Measurements from ENCODE around the gene ZC3H11A. TPM values are rescaled to one million over a fixed set of nuclear protein-coding genes. Genes with fewer than 3 reads are reported as not detected.

The ZC3H11A gene
- polyA plus RNA-seq, 1 experiment, result 95.4 TPM

DNA sequence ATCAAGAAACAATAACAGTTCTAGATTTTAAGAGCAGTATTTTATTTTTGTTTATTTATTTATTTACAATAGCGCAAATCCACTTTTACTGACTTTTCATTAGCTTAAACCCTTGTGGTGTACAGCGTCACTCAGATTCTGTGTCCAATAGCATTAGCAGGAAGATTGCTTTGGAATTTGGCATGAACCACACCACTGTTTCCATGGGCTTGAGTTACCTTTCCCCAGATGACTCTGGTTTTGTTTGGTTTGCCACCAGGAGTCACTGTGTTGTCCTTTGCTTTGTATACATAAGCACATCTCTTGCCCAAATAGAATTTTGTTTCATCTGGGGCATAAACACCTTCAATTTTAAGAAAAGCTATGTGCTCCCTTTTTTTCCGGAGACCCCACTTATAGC, 40.1 kb downstream of the ZC3H11A start:
- ChIA-PET CTCF (interaction anchor here (1.1 to 2.0 kb wide), 2 partner anchors 36 to 293 kb away, joined by 3 to 10 read pairs; no protein-coding TSS in a partner anchor), POLR2A (interaction anchor here (0.6 to 0.7 kb wide), 2 partner anchors 84 to 96 kb away, joined by 3 read pairs; no protein-coding TSS in a partner anchor)
- no peaks in the 10 kb centered on the region for H3K27me3 ChIP-seq (ENCODE audit: control insufficient read depth, insufficient read depth, low read length)
- TF ChIP-seq, protein P1, sequence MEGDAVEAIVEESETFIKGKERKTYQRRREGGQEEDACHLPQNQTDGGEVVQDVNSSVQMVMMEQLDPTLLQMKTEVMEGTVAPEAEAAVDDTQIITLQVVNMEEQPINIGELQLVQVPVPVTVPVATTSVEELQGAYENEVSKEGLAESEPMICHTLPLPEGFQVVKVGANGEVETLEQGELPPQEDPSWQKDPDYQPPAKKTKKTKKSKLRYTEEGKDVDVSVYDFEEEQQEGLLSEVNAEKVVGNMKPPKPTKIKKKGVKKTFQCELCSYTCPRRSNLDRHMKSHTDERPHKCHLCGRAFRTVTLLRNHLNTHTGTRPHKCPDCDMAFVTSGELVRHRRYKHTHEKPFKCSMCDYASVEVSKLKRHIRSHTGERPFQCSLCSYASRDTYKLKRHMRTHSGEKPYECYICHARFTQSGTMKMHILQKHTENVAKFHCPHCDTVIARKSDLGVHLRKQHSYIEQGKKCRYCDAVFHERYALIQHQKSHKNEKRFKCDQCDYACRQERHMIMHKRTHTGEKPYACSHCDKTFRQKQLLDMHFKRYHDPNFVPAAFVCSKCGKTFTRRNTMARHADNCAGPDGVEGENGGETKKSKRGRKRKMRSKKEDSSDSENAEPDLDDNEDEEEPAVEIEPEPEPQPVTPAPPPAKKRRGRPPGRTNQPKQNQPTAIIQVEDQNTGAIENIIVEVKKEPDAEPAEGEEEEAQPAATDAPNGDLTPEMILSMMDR (IDR thresholded peaks at IDR 0.05; ENCODE audit: low read depth, low read length), result no peak
- no peaks in the 10 kb centered on the region for H3K9me3 ChIP-seq (ENCODE audit: control insufficient read depth, insufficient read depth, low read length)
- no peak overlapping the region for H3K4me3 ChIP-seq (ENCODE audit: low read depth, low read length)
- no peak overlapping the region for H3K27ac ChIP-seq (ENCODE audit: low read depth, low read length)
- no peak for DNase-seq (ENCODE audit: low read depth, low spot score)

DNA sequence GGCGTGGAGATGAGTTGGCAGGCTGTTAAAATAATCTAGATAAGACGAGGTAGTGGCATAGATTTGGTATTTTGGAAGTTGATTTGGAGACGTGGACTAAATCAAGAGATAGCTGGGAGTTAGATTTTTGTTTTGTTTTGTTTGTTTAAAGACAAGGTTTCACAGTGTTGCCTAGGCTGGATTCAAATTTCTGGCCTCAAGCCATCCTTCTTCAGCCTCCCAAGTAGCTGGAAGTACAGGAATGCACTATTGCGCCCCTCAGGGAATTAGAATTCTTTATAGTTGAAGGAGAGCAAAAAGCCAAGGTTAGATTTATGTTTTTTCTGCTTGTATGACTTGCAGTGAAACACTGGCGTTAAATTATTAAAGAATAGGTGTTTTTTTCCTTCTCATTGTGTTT, 43.7 kb downstream of the ZC3H11A start:
- no peaks in the 10 kb centered on the region for H3K27me3 ChIP-seq (ENCODE audit: control insufficient read depth, insufficient read depth, low read length)
- TF ChIP-seq, protein P1 (IDR thresholded peaks at IDR 0.05; ENCODE audit: low read depth, low read length), result no peak
- ChIA-PET POLR2A (interaction anchor here (0.6 to 0.8 kb wide), 2 partner anchors 9 to 109 kb away, joined by 3 to 6 read pairs; no protein-coding TSS in a partner anchor), CTCF (no interaction called here)
- H3K27ac ChIP-seq (ENCODE audit: low read depth, low read length), result peak overlapping the region; percentile 11
- peak; percentile 46 for DNase-seq (ENCODE audit: low read depth, low spot score)
- H3K9me3 ChIP-seq (ENCODE audit: control insufficient read depth, insufficient read depth, low read length), result no peaks in the 10 kb centered on the region; the same call in 1 of the 2 replicates
- H3K4me3 ChIP-seq (ENCODE audit: low read depth, low read length), result no peak overlapping the region

DNA sequence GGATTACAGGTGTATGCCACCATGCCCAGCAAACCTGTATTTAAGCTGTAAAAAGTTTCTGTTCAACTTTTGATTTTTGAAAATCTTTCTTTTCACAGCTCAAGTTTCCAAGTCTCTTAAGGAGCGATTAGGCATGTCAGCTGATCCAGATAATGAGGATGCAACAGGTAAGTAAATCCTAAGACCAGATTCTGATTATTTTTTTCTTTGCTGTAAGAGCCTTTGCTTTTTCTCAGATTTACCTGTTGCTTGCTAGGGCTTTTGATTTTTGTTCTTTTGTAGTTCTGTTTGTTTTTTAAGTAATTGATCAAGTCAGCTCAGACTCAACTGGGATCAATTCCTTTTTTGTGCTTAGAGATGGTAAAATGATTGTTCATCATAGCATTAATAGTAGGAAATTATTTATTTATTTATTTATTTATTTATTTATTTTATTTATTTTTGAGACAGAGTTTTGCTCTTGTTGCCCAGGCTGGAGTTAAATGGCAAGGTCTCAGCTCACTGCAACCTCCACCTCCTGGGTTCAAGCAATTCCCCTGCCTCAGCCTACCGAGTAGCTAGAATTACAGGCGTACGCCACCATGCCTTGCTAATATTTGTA, 44.9 kb downstream of the ZC3H11A start:
- no peak for DNase-seq (ENCODE audit: low read depth, low spot score)
- H3K27ac ChIP-seq (ENCODE audit: low read depth, low read length), result no peak overlapping the region
- CTCF ChIA-PET, result no interaction called here
- H3K9me3 ChIP-seq (ENCODE audit: control insufficient read depth, insufficient read depth, low read length), result no peaks in the 10 kb centered on the region; the same call in 1 of the 2 replicates
- TF ChIP-seq, protein P1 (IDR thresholded peaks at IDR 0.05; ENCODE audit: low read depth, low read length), result no peak
- no peak overlapping the region for H3K4me3 ChIP-seq (ENCODE audit: low read depth, low read length)
- POLR2A ChIA-PET, result no interaction called here
- no peaks in the 10 kb centered on the region for H3K27me3 ChIP-seq (ENCODE audit: control insufficient read depth, insufficient read depth, low read length)

DNA sequence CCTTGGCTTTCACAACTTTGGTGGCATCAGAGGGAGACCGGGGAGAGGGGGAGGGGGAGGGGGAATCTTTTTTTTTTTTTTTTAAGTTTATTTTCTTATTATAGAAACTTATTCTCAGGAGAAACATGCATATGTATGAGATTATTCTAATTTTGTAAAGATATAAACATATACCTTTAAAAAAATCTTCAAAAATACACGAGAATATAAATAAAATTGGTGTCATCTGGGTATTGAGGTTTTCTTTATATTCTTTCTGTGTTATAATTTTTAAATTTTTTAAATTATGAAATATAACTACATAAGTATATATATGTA, 47.1 kb downstream of the ZC3H11A start:
- Histone ChIP-seq H3K27ac (ENCODE audit: low read depth, low read length) (no peak overlapping the region), H3K27me3 (ENCODE audit: control insufficient read depth, insufficient read depth, low read length) (no peaks in the 10 kb centered on the region), H3K4me3 (ENCODE audit: low read depth, low read length) (no peak overlapping the region), H3K9me3 (ENCODE audit: control insufficient read depth, insufficient read depth, low read length) (no peaks in the 10 kb centered on the region; the same call in 1 of the 2 replicates)
- ChIA-PET CTCF (no interaction called here), POLR2A (no interaction called here)
- TF ChIP-seq, protein P1 (IDR thresholded peaks at IDR 0.05; ENCODE audit: low read depth, low read length), result no peak
- no peak for DNase-seq (ENCODE audit: low read depth, low spot score)

DNA sequence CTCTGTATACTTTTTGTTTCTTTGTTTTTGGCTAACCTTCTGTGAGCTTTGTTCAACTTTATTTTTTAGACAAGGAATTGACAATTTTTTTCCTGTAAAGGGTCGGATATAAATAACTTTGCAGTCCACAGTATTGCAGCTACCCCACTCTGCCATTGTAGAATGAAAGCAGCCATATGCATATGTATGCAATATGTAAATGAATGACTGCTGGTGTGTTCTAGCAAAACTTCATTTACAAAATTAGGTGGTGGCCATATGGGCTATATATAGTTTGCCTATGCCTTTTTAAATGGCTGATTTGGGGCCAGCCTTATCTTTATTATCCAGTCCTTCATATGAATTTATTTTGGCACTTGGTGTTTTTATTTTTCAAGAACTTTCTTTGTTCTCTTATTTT, 48.0 kb downstream of the ZC3H11A start:
- CTCF ChIA-PET, result interaction anchor here (0.9 kb wide), 1 partner anchor 28 kb away, joined by 3 read pairs; no protein-coding TSS in a partner anchor
- Histone ChIP-seq H3K27ac (ENCODE audit: low read depth, low read length) (no peak overlapping the region), H3K27me3 (ENCODE audit: control insufficient read depth, insufficient read depth, low read length) (no peaks in the 10 kb centered on the region), H3K9me3 (ENCODE audit: control insufficient read depth, insufficient read depth, low read length) (no peaks in the 10 kb centered on the region; the same call in 1 of the 2 replicates), H3K4me3 (ENCODE audit: low read depth, low read length) (no peak overlapping the region)
- TF ChIP-seq, protein P1 (IDR thresholded peaks at IDR 0.05; ENCODE audit: low read depth, low read length), result no peak
- DNase-seq (ENCODE audit: low read depth, low spot score), result no peak
- POLR2A ChIA-PET, result no interaction called here

Small RNA genes within 50 kb of the gene (small RNA-seq; reads per million reads assigned to genes)
- 2.4 reads per million for gene ZC3H11A (ENCODE audit: insufficient read length, low read depth)

Other genes starting within 250 kb of the ZC3H11A start
- gene ATP2B4, start 168.8 kb upstream of the ZC3H11A start, polyA plus RNA-seq (2011; rRNA removed), result 168 and 204 TPM in 2 replicates
- not detected in 2 replicates for gene LAX1, start 30.4 kb upstream of the ZC3H11A start, polyA plus RNA-seq (2011; rRNA removed)
- 21.9 and 22.7 TPM in 2 replicates for gene ZBED6, start within 50 bp of the ZC3H11A start, polyA plus RNA-seq (2011; rRNA removed)
- gene SNRPE, start 66.0 kb downstream of the ZC3H11A start, polyA plus RNA-seq (2011; rRNA removed), result 227 and 278 TPM in 2 replicates

Measured in AG04450 (cell line).